ENCODE results near the gene PRRT3. TPM values are rescaled to one million over a fixed set of nuclear protein-coding genes. Genes with fewer than 3 reads are reported as not detected.

PRRT3 gene
- total and polyA plus RNA-seq, 2 donors (not counting 3 experiments of a cell fraction or from before 2014, with no cell fraction given), result 1.5 TPM

GRCh38 chr3:9965200-9965875 is 13.1 kb upstream of the PRRT3 start:
- dilution Hi-C loops (cut with MboI; ENCODE audit: extremely low pct_ligation_motif_present, low sequenced_read_pairs), result no loop called here
- no peak for FAIRE-seq
- Histone ChIP-seq H3K27ac (ENCODE audit: insufficient read depth, low read depth, low read length) (no peak overlapping the region), H3K36me3 (ENCODE audit: control insufficient read depth in 2 of 2, extremely low read depth in 1 of 2, insufficient read depth in 2 of 2, low read length in 2 of 2) (peaks cover 7 to 11% of the 10 kb centered on the region in 2 experiments), H3K9me1 (replicated peaks; ENCODE audit: control insufficient read depth, extremely low read depth, insufficient read depth, low read length) (no peaks in the 10 kb centered on the region), H3K9ac (replicated peaks; ENCODE audit: extremely low read depth, insufficient read depth, low read length) (no peak overlapping the region), H3K79me2 (ENCODE audit: control insufficient read depth, insufficient read depth, low read length) (no peaks in the 10 kb centered on the region), H3K9me3 (replicated peaks; ENCODE audit: control insufficient read depth, insufficient read depth, low read length) (no peaks in the 10 kb centered on the region), H3K4me2 (ENCODE audit: insufficient read depth, low read length) (no peak overlapping the region), H2AFZ (ENCODE audit: low read depth, low read length) (no peak overlapping the region), H3K4me1 (ENCODE audit: control insufficient read depth, extremely low read depth, insufficient read depth, low read length) (peaks cover 7% of the 10 kb centered on the region), H3K27me3 (ENCODE audit: control insufficient read depth in 2 of 2, insufficient read depth in 2 of 2, low read length in 2 of 2) (no peaks in the 10 kb centered on the region), H3K4me3 (replicated peaks in 1 of 3; ENCODE audit: insufficient read depth in 1 of 3, low read depth in 1 of 3, low read length in 3 of 3) (no peak overlapping the region), H4K20me1 (replicated peaks; ENCODE audit: control insufficient read depth, extremely low read depth, insufficient read depth, low read length) (no peaks in the 10 kb centered on the region)
- CTCF ChIA-PET, result interaction anchor here (0.9 to 1.7 kb wide), 4 partner anchors 8 to 33 kb away, joined by 3 to 5 read pairs (median 3); no protein-coding TSS in a partner anchor
- DNase-seq (ENCODE audit: low read depth, low spot score), result no peak
- intact Hi-C loops (cut with micrococcal nuclease), result no loop called here
- TF ChIP-seq POLR2A (IDR thresholded peaks at IDR 0.05; ENCODE audit: low read depth, low read length) (no peak), MYC (IDR thresholded peaks at IDR 0.05; ENCODE audit: low read depth, low read length) (no peak), POLR2AphosphoS5 (IDR thresholded peaks at IDR 0.05; ENCODE audit: insufficient read depth, low read depth, low read length) (no peak), EZH2 (IDR thresholded peaks at IDR 0.05; ENCODE audit: borderline replicate concordance, low read depth, low read length, severe bottlenecking) (no peak), MAX (IDR thresholded peaks at IDR 0.05; ENCODE audit: insufficient read depth, insufficient read length) (no peak), GATA2 (IDR thresholded peaks at IDR 0.05; ENCODE audit: insufficient read depth, insufficient read length, low read depth, low read length) (no peak), JUN (IDR thresholded peaks at IDR 0.05; ENCODE audit: borderline replicate concordance, insufficient read depth, insufficient read length, low read depth) (no peak), FOS (IDR thresholded peaks at IDR 0.05; ENCODE audit: borderline replicate concordance, insufficient read depth, low read length) (no peak)
- TF ChIP-seq, protein P1, sequence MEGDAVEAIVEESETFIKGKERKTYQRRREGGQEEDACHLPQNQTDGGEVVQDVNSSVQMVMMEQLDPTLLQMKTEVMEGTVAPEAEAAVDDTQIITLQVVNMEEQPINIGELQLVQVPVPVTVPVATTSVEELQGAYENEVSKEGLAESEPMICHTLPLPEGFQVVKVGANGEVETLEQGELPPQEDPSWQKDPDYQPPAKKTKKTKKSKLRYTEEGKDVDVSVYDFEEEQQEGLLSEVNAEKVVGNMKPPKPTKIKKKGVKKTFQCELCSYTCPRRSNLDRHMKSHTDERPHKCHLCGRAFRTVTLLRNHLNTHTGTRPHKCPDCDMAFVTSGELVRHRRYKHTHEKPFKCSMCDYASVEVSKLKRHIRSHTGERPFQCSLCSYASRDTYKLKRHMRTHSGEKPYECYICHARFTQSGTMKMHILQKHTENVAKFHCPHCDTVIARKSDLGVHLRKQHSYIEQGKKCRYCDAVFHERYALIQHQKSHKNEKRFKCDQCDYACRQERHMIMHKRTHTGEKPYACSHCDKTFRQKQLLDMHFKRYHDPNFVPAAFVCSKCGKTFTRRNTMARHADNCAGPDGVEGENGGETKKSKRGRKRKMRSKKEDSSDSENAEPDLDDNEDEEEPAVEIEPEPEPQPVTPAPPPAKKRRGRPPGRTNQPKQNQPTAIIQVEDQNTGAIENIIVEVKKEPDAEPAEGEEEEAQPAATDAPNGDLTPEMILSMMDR (IDR thresholded peaks at IDR 0.05; ENCODE audit: extremely low read depth in 1 of 2, insufficient read depth in 1 of 2, low read depth in 1 of 2, low read length in 2 of 2), result no peak
- BruUV-seq (replicated peaks), result no TSS peak
- POLR2A ChIA-PET, result no interaction called here
